ENCODE results near the gene ORC4. TPM values are rescaled to one million over a fixed set of nuclear protein-coding genes. Genes with fewer than 3 reads are reported as not detected.
A peak's percentile ranks its signal among the peaks of the same experiment; 100 is the strongest.

ORC4 gene
- polyA plus RNA-seq, 1 donor (not counting 4 experiments of a cell fraction or from before 2014, with no cell fraction given) = 62.4 TPM

- H3K4me3 ChIP-seq (ENCODE audit: control insufficient read depth in 2 of 3, extremely low read depth in 1 of 3, insufficient read depth in 2 of 3, low read depth in 1 of 3, low read length in 3 of 3) = no peak overlapping the region
- peak in 2 of 3 experiments; percentile 9 to 32 for TF ChIP-seq CTCF (optimal IDR thresholded peaks at IDR 0.05 in 1 of 3, IDR thresholded peaks at IDR 0.05 in 1 of 3, conservative IDR thresholded peaks at IDR 0.05 in 1 of 3; ENCODE audit: extremely low read depth in 1 of 3, insufficient read depth in 2 of 3, low read length in 3 of 3)
- TF ChIP-seq EZH2 (IDR thresholded peaks at IDR 0.05; ENCODE audit: low read length) = no peak
- H3K4me1 ChIP-seq (ENCODE audit: control insufficient read depth, extremely low read depth, insufficient read depth, low read length) = no peaks in the 10 kb centered on the region
- H4K20me1 ChIP-seq (ENCODE audit: control insufficient read depth, extremely low read depth, insufficient read depth, low read length) = no peaks in the 10 kb centered on the region
- no peak overlapping the region for H3K27ac ChIP-seq (ENCODE audit: control insufficient read depth, insufficient read depth, low read length)
- H3K9me1 ChIP-seq (ENCODE audit: control insufficient read depth, extremely low read depth, insufficient read depth, low read length) = no peaks in the 10 kb centered on the region
- H3K9me3 ChIP-seq (ENCODE audit: control insufficient read depth, low read depth, low read length) = no peaks in the 10 kb centered on the region
- H2AFZ ChIP-seq (ENCODE audit: control insufficient read depth, low read length) = no peak overlapping the region
- no peak overlapping the region for H3K4me2 ChIP-seq (ENCODE audit: control insufficient read depth, extremely low read depth, insufficient read depth, low read depth, low read length)
- H3K9ac ChIP-seq (ENCODE audit: control insufficient read depth, extremely low read depth, insufficient read depth, low read length) = no peak overlapping the region
- H3K36me3 ChIP-seq (ENCODE audit: control insufficient read depth in 2 of 2, extremely low read depth in 1 of 2, insufficient read depth in 2 of 2, low read length in 2 of 2) = no peaks in the 10 kb centered on the region
- no peak for FAIRE-seq
- no peaks in the 10 kb centered on the region for H3K27me3 ChIP-seq (ENCODE audit: control insufficient read depth, extremely low read depth, insufficient read depth, low read length)
- H3K79me2 ChIP-seq (ENCODE audit: control insufficient read depth, insufficient read depth, low read length) = peaks cover 47% of the 10 kb centered on the region
- DNase-seq (ENCODE audit: low read depth, low spot score) = no peak
- dilution Hi-C loops (cut with MboI; ENCODE audit: extremely low pct_ligation_motif_present, low sequenced_read_pairs) = no loop called here
Observed at GRCh38 chr2:147989809-147990403, 30.6 kb downstream of the ORC4 start.

GRCh38 chr2:147989102-147989501 lies 31.4 kb downstream of the ORC4 start:
- TF ChIP-seq CTCF (optimal IDR thresholded peaks at IDR 0.05 in 1 of 3, IDR thresholded peaks at IDR 0.05 in 1 of 3, conservative IDR thresholded peaks at IDR 0.05 in 1 of 3; ENCODE audit: extremely low read depth in 1 of 3, insufficient read depth in 2 of 3, low read length in 3 of 3) (no peak), EZH2 (IDR thresholded peaks at IDR 0.05; ENCODE audit: low read length) (no peak)
- DNase-seq (ENCODE audit: low read depth, low spot score) (no peak), FAIRE-seq (no peak)
- Histone ChIP-seq H3K36me3 (ENCODE audit: control insufficient read depth in 2 of 2, extremely low read depth in 1 of 2, insufficient read depth in 2 of 2, low read length in 2 of 2) (no peaks in the 10 kb centered on the region), H3K79me2 (ENCODE audit: control insufficient read depth, insufficient read depth, low read length) (peaks cover 45% of the 10 kb centered on the region), H3K4me3 (ENCODE audit: control insufficient read depth in 2 of 3, extremely low read depth in 1 of 3, insufficient read depth in 2 of 3, low read depth in 1 of 3, low read length in 3 of 3) (no peak overlapping the region), H3K27me3 (ENCODE audit: control insufficient read depth, extremely low read depth, insufficient read depth, low read length) (no peaks in the 10 kb centered on the region), H3K9ac (ENCODE audit: control insufficient read depth, extremely low read depth, insufficient read depth, low read length) (no peak overlapping the region), H3K4me1 (ENCODE audit: control insufficient read depth, extremely low read depth, insufficient read depth, low read length) (no peaks in the 10 kb centered on the region), H4K20me1 (ENCODE audit: control insufficient read depth, extremely low read depth, insufficient read depth, low read length) (no peaks in the 10 kb centered on the region), H3K9me3 (ENCODE audit: control insufficient read depth, low read depth, low read length) (no peaks in the 10 kb centered on the region), H3K9me1 (ENCODE audit: control insufficient read depth, extremely low read depth, insufficient read depth, low read length) (no peaks in the 10 kb centered on the region), H3K27ac (ENCODE audit: control insufficient read depth, insufficient read depth, low read length) (no peak overlapping the region), H2AFZ (ENCODE audit: control insufficient read depth, low read length) (no peak overlapping the region), H3K4me2 (ENCODE audit: control insufficient read depth, extremely low read depth, insufficient read depth, low read depth, low read length) (no peak overlapping the region)
- dilution Hi-C loops (cut with MboI; ENCODE audit: extremely low pct_ligation_motif_present, low sequenced_read_pairs) = no loop called here

Measured in keratinocyte (primary cell).